Activated T-cell treated with anti-CD3 and anti-CD28 coated beads for 48 hours (primary cell): Measurements from ENCODE around the gene RPS6KC1.
"Not testable (repeated sequence)": the region's sequence is repeated elsewhere in the genome, so short reads cannot be mapped to it uniquely, and the experiment has no call there.

Source experiments
- DNase-seq: peaks from one replicate; pipeline ENCODE4 v3.0.0-alpha.2; 2020; ENCODE audit warnings: low read depth

RPS6KC1 gene

DNA sequence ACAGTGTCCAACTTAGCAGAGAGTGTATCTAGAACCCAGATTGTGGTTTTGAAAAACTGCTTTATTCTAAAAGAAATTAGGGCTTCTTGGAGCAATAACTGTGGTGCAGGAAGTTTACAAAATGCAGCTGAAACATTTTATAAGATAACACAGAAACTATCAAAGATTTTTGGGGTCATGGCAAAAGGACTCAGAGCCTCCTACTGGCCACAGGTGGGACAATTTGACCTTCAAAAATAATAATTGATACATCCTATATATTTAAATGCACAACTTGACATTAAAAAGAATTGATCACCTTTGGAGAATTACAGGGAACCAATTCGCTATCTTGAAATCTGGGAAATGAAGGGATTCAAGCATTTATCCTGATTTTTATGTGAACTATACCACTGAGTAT, 235.2 kb downstream of the RPS6KC1 start:
- no peak for DNase-seq

- no peak for DNase-seq
These were observed 236.9 kb downstream of the RPS6KC1 start for GRCh38 chr1:213287987-213288386.

DNA sequence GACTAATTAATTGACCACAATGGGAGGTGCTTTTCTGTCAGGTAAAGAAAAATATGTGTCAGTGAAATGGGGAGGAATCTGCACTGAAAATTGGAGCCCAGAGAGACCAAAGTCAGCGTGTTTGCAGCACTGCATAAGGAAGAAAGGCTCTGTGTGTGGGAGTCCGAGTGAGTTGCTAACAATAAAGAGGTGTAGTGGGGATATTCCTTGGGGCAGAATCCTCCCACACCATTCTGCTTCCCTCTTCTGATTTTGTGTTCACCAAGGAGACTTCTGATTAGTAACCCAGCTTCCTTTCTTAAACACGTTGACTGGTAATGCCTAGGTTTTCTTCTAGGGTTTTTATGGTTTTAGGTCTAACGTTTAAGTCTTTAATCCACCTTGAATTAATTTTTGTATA, 240.5 kb downstream of the RPS6KC1 start:
- DNase-seq, result no peak

- no peak for DNase-seq
These were observed 241.6 kb downstream of the RPS6KC1 start for GRCh38 chr1:213292614-213293013.

- no peak for DNase-seq
These were observed 244.8 kb downstream of the RPS6KC1 start for GRCh38 chr1:213295860-213296259.

- no peak for DNase-seq
These were observed 245.5 kb downstream of the RPS6KC1 start for GRCh38 chr1:213296558-213296957.

DNA sequence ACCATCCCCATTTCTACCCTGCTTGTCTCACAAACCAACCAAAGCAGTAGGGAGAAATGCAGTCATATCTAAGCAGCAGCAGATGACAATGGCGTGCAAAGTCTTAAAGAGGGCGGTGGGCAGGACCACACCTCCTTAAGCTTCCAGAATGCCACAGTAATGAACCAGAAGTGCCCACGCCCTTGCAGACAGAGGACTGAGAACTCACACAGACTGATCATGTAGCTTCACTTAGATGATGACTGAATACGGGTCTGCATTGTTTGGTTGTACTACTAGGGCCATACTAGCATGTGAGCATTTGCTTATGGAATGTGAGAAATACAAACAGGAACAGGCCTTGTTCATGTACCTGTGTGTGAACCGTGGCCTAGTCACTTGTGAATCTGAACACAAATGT, 246.0 kb downstream of the RPS6KC1 start:
- DNase-seq, result no peak

DNA sequence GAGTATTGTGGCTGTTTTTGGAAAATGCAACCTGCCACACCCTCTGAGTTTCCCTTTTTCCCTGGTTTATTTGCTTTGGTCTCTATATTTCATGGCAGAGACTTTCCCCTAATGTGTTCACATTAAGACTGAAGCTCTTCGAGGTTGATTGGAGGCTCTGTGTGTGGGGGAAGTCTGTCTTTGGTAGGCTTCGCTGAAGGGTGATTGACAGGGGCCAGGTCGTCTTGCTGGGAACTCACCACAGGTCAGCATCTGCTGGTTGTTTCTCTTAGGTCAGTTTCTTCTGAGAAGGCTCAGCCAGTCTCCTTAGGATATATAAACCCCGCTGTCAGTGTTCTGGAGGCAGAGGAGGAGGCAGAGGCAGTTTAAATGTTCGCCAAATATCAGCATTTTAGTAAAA, 249.4 kb downstream of the RPS6KC1 start:
- no peak for DNase-seq

DNA sequence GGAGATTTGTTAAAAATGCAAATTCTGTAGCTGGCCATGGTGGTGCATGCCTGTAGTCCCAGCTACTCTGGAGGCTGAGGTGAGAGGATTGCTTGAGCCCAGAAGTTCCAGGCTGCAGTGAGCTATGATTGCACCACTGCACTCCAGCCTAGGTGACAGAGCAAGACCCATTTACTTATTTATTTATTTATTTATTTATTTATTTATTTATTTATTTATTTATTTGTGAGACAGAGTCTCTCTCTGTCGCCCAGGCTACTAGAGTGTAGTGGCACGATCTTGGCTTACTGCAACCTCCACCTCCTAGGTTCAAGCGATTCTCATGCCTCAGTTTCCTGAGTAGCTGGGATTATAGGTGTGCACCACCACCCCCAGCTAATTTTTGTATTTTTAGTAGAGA, 250.5 kb downstream of the RPS6KC1 start:
- DNase-seq, result not testable (repeated sequence)

GRCh38 chr1:213303286-213303685, 252.2 kb downstream of the RPS6KC1 start:
- DNase-seq, result no peak

GRCh38 chr1:213315571-213315970, 264.5 kb downstream of the RPS6KC1 start:
- DNase-seq, result no peak

GRCh38 chr1:213318458-213318857, 267.4 kb downstream of the RPS6KC1 start:
- DNase-seq, result not testable (repeated sequence)

- no peak for DNase-seq
These were observed 269.3 kb downstream of the RPS6KC1 start for GRCh38 chr1:213320191-213320870.
